HL-60 (cell line): ENCODE data around the gene TMPRSS2.

ENCODE experiments used
- DNase-seq, 2 experiments: peaks; one replicate each; pipeline ENCODE4 v3.0.0-alpha.2; 2010 to 2020; ENCODE audit warnings: low read depth in 1 of 2, low spot score in 1 of 2
- H3K27ac ChIP-seq: fragments of 250-450 bp; sonication (Bioruptor Pico); replicated peaks from 2 replicates; pipeline ENCODE4 v1.5.1; 2020; ENCODE audit warnings: mild to moderate bottlenecking, moderate library complexity
- H3K27me3 ChIP-seq: fragments of 250-450 bp; sonication (Bioruptor Pico); 2 replicates; pipeline ENCODE4 v1.5.1; 2021; ENCODE audit warnings: mild to moderate bottlenecking, moderate library complexity; ENCODE audit not compliant: insufficient read depth, poor library complexity, severe bottlenecking
- H3K4me3 ChIP-seq: replicated peaks from 2 replicates; pipeline ENCODE4 v1.5.1; 2011; ENCODE audit warnings: mild to moderate bottlenecking, control low read depth, low read length; ENCODE audit not compliant: insufficient read depth
- CTCF ChIP-seq: IDR thresholded peaks from one replicate; pipeline ENCODE4 v1.5.1; 2011; ENCODE audit warnings: low read length, control low read depth, inconsistent platforms; ENCODE audit not compliant: insufficient read depth
- GABPA ChIP-seq: IDR thresholded peaks from 2 replicates; pipeline ENCODE4 v1.6.1; 2012; ENCODE audit warnings: low read depth
- POLR2AphosphoS5 ChIP-seq: IDR thresholded peaks from 2 replicates; pipeline ENCODE4 v1.6.1; 2012; ENCODE audit warnings: low read depth
- REST ChIP-seq: IDR thresholded peaks from 2 replicates; pipeline ENCODE4 v1.6.1; 2012; ENCODE audit warnings: low read depth; ENCODE audit not compliant: insufficient replicate concordance
- SPI1 ChIP-seq: IDR thresholded peaks from 2 replicates; pipeline ENCODE4 v1.6.1; 2012; ENCODE audit warnings: low read depth, mild to moderate bottlenecking, borderline replicate concordance

TMPRSS2 gene

GRCh38 chr21:41439248-41439647 lies 68.7 kb downstream of the TMPRSS2 start:
- no peak for TF ChIP-seq SPI1
- TF ChIP-seq REST = no peak
- no peak for TF ChIP-seq CTCF
- TF ChIP-seq POLR2AphosphoS5 = no peak
- TF ChIP-seq GABPA = no peak
- Histone ChIP-seq H3K27ac (no peak overlapping the region), H3K27me3 (no peaks in the 10 kb centered on the region), H3K4me3 (no peak overlapping the region)
- no peak for DNase-seq

- Histone ChIP-seq H3K27ac (no peak overlapping the region), H3K4me3 (no peak overlapping the region), H3K27me3 (no peaks in the 10 kb centered on the region)
- no peak for DNase-seq
- TF ChIP-seq SPI1 = no peak
- TF ChIP-seq CTCF = no peak
- no peak for TF ChIP-seq REST
- no peak for TF ChIP-seq POLR2AphosphoS5
- no peak for TF ChIP-seq GABPA
Observed at GRCh38 chr21:41438425-41439113, 69.4 kb downstream of the TMPRSS2 start.

- TF ChIP-seq CTCF (no peak), REST (no peak), GABPA (no peak), POLR2AphosphoS5 (no peak), SPI1 (no peak)
- Histone ChIP-seq H3K4me3 (no peak overlapping the region), H3K27ac (no peak overlapping the region), H3K27me3 (no peaks in the 10 kb centered on the region)
- no peak for DNase-seq
Observed at GRCh38 chr21:41437729-41438128, 70.2 kb downstream of the TMPRSS2 start.
